GM19468 (cell line): ENCODE measurements around the gene SNAI1.
"Not testable (repeated sequence)": the region's sequence is repeated elsewhere in the genome, so short reads cannot be mapped to it uniquely, and the experiment has no call there.

Experiments used
- ATAC-seq: cut with Tn5 transposase; IDR thresholded peaks from one replicate; pipeline ENCODE4 v1.9.1; 2021; ENCODE audit warnings: mild to moderate bottlenecking, moderate library complexity, moderate number of reproducible peaks; ENCODE audit not compliant: unreplicated experiment; ENCODE audit errors: extremely low read depth

The SNAI1 gene

DNA sequence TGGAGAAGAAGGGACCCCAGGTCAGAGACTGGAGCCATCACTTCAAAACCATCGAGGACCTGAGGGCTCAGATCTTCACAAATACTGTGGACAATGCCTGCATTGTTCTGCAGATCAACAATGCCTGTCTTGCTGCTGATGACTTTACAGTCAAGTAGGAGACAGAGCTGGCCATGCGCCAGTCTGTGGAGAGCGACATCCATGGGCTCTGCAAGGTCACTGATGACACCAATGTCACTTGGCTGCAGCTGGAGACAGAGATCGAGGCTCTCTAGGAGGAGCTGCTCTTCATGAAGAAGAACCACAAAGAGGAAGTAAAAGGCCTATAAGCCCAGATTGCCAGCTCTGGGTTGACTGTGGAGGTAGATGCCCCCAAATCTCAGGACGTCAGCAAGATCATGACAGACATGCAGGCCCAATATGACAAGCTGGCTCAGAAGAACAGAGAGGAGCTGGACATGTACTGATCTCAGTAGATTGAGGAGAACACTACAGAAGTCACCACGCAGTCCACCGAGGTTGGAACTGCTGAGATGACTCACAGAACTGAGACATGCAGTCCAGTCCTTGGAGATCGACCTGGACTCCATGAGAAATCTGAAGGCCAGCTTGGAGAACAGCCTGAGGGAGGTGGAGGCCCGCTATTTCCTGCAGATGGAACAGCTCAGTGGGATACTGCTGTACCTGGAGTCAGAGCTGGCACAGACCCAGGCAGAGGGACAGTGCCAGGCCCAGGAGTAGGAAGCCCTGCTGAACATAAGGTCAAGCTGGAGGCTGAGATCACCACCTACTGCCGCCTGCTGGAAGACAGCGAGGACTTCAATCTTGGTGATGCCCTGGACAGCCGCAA lies 25.5 kb upstream of the SNAI1 start:
- ATAC-seq: not testable (repeated sequence)

DNA sequence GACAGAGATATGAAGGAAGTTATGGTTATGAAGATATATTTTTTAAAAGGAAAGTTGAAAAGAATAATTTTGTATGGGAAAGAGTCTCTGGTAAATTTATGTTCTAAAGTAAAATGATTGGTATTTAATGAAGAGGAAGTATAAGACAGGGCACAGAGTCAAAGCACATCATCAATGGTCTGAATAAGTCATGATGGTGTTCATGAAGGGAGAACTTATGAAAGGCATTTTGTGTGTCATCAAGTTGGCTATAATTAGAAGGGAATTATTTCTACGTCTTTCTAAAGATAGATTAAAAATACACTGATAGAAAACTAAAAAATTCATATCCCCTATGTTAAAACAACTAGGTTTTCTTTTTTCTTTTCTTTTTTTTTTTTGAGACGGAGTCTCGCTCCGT lies 21.4 kb upstream of the SNAI1 start:
- no peak for ATAC-seq

DNA sequence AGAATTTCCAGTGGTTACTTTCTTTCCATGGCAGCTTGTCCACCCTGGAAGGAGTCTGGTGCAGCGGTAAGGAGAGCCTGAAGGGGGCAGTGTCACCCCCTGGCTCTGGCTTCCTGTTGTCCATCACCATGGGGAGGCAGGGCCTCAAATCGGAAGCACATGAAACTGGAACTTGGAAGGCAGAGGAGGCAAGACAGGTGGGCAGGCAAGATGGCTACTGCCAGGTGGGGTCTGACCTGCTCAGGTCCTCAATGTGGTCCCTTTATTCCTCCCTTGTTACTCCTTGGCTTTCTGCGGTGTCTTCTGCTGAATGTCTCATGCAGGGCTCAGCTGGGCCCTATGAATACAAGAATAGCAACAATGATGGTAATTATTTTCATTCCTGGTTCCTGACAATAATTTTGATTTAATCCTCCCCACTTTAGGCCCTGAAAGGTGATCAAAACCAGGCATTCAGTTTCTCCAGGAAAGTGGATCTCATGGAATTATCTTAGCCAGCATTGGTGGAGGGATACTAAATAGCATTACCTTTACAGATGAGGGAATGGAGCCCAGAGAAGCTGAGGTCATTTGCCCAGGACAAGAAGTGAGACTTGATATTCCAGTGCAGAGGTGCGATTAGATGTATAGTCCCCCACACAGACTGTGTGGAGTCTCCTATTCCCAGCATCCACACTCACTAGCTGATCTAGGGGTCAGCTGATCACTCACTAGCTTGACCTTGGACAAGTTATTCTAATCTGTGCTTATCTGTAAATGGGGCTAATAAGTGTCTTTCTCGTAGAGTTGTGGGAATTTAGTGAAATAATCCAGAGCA lies 17.6 kb upstream of the SNAI1 start:
- no peak for ATAC-seq

DNA sequence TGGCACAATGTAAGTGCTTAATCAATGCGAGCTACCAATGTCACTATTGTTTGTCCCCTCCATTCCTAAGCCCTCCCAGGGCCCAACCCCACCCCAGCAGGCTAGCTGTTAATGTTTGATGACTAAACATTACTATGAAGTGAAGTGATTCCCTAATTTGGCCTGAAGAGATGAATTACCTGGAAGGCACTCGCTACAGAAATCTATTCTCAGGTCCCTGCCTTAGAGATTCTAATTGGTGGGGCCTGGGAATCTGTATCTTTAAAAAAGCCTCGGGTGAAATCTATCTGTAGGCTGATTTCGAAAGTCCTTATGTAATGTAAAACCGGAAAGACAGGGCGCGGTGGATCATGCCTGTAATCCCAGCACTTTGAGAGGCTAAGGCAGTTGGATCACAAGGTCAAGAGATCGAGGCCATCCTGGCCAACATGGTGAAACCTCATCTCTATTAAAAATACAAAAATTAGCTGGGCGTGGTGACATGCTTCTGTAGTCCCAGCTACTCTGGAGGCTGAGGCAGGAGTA lies 16.9 kb upstream of the SNAI1 start:
- ATAC-seq: no peak

DNA sequence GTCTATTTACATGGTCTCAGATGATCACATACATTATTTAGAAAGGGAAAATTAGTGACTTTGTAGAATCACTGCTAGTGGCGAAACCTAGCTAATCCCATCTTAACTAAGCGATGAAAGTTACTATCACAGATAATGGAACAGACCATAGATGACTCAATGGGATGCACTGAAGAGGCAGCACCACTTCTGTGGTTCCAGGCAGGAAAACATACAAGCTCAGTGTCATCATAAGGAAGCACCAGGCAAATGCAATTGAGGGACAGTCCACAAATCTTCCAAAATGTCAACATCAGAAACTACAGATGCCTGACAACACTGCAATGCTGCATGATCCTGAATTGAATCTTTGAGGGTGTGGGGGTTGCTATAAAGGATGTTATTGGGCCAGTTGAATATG lies 15.9 kb upstream of the SNAI1 start:
- no peak for ATAC-seq

DNA sequence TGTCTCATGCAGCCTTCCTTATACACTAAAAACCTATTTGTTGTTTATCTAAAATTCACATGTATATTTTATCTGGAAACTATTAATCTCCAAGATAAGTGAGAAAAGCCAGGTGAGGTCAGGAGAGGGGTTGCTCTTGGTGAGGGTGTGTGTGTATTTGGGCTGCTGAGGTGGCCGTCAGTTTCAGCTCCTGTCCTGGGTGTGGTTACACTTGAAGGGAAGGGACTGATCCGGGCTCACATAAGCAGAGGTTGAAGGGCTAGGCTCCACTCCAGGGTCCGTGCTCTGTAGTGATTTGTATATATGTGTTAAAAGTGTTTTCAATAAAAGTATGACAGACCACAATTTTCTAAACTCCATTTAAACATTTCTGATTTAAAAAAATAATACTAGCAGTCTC lies 13.5 kb upstream of the SNAI1 start:
- ATAC-seq: no peak

DNA sequence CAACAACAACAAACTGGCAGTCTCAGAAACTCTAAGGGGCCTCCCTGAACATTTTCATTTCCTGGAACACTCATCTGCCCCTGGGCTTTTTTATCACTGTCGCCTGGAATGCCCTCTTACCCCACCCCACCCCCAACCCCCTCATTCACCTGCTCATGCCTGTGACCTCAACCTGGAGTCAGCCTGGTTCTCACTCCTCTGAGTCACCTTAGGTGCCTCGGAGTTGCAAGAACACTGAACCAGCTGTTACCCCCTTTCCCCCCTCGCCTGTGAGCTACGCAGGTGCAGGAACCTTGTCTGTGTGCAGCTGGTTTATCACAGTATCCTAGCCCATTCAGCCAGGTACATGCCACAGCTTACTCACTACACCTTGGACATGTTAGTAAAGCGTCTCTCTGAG lies 12.8 kb upstream of the SNAI1 start:
- ATAC-seq: no peak

DNA sequence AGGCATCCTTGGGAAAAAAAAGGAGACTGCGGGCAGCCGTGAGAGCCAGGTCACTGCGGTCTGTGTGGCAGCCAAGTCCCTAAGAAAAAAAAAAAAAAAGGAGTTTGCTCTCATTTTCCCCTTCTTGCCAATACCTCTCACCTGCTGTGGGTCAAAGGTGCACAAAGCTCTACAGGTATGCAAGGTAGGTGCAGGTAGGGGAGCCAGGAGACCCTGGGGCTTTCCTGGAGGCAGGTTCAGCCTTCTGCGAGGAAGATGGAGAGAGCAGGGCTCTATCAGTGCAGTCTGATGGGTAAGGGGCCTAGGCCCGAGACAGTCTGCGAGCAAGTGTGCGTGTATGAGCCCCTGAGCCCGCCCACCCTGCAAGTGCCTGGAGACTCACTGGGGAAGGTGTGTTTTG lies 12.3 kb upstream of the SNAI1 start:
- ATAC-seq: no peak

DNA sequence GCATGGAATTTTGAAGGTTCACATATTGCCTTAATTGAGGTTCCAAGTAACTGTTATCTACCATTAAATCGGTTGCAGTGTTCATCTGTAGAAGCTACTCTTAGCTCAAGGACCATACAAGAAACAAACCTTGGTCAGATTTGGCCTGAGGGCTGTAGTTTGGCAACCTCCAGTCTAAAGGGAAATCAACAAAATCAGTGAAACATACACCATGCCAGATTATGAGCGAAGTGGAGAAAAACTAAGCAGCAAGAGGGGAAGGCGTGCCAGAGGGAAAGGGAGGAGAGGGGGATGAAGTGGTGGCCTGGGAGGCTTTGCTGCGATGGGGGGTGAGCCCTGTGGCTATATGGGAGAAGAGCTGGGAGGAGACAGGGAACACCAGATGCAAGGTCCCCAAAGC lies 8.8 kb upstream of the SNAI1 start:
- ATAC-seq: no peak

DNA sequence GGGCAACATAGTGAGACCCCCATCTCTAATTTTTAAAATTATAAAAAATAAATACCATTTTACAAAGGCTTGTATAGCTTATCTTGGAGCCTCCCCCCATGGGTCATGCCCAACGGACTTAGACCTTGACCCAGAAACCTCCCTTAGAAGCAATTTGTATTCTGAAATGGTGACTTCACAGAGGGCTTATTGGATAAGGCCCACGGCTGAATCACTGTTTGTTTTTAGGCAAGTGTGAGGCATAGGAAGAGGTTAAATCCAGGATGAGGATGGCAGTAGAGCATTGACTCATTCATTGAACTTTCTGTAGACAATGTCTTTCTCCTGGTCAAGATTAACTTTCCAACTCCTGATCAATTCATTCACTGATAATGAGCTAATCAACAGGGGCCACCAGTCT lies 6.2 kb upstream of the SNAI1 start:
- no peak for ATAC-seq

DNA sequence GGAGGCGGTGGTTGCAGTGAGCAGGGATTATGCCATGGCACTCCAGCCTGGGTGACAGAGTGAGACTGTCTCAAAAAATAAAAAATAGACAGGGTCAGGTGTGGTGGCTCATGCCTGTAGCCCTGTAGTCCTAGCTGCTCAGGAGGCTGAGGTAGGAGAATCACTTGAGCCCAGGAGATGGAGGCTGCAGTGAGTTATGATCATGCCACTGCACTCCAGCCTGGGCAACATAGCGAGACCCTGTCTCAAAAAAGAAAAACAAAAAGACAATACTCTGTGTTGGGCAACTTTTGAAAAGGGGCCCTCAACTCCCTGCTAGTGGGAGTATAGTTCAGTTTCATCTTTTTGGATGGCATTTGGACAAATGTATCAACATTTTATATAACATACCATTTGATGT lies 5.0 kb upstream of the SNAI1 start:
- not testable (repeated sequence) for ATAC-seq

DNA sequence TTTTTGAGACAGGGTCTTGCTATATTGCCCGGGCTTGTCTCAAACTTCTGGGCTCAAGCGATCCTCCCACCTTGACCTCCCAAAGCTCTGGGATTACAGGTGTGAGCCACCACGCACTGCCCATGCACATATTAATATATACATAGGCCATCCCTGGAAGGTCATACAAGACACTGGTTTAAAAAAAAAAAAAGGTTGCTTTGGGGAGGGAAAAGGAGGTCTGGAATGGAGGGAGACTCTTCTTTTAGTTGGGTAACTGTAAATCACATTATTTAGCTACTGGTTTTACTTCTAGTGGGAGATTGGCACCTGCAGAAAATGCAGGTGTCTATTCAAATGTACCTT lies 4.1 kb upstream of the SNAI1 start:
- no peak for ATAC-seq

DNA sequence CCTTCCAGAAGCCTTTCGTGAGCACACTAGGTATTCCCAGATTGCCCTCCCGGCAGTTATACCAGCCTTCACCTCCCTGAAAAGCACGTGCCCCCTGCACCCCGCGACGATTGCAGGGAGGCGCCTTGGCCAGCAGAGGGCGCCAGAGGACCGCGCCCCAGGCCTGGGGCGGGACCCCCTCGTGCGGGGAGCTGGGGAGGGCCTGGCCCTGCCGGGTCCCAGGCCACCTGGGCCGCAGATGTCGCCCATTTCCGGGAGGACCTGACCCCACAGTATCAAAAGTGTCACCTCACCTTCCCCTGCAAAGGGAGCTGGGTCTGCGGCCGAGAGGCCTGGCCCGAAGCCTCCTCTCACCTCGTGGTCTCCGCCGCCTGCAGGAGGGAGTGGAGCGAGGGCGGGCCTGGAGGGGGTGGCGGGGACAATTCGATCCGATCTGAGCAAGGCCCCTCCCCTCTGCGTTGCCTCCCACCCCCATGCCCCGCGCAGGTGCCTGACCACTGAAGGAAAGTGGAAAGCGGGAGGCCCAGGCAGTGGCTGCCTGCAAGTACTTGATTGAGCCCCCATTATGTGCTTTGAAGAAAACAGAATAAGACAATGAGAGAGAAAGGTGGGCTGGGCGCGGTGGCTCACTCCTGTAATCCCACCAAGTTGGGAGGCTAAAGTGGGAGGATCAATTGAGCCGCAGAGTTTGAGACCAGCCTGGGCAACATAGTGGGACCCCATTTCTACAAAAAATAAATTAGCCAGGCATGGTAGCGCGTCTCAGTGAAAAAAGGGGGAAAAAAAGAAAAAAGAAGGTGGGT lies 3.5 kb upstream of the SNAI1 start:
- no peak for ATAC-seq

DNA sequence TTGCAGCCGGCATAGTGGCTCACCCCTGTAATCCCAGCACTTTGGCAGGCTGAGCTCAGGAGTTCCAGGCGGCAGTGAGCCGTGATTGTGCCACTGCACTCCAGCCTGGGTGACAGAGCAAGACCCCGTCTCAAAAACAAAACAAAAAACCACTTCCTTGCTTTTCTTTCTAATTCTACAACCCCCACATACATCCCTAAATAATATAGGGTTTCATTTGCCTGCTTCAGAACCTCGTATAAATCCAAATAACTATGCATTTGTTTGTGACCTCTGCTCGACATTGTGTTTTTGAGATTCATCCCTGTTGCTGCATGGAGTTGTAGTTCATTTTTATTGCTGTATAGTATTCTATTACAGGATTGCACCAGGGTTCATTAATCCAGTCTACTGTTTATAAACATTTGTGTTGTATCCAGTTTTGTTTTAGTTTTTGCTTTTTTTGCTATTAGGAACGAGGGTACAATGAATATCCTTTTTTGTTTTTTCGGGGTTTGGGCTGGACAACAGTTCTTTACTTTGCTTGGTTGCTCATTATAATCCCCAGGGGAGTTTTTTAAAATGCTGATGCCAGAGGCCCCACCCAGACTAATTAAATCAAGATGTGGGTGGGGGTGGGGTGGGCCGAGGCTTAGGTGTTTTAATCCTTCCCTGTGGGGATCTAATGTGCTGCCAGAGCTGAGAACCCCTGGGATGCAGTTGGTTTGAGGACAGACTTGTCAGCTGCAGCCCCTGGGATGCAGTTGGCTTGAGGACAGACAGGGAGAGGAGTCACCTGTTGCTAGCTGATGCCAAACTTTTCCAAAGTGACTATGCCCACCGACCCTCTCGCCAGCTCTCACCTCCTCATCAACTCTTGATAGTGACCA lies 2.4 kb upstream of the SNAI1 start:
- no peak for ATAC-seq

DNA sequence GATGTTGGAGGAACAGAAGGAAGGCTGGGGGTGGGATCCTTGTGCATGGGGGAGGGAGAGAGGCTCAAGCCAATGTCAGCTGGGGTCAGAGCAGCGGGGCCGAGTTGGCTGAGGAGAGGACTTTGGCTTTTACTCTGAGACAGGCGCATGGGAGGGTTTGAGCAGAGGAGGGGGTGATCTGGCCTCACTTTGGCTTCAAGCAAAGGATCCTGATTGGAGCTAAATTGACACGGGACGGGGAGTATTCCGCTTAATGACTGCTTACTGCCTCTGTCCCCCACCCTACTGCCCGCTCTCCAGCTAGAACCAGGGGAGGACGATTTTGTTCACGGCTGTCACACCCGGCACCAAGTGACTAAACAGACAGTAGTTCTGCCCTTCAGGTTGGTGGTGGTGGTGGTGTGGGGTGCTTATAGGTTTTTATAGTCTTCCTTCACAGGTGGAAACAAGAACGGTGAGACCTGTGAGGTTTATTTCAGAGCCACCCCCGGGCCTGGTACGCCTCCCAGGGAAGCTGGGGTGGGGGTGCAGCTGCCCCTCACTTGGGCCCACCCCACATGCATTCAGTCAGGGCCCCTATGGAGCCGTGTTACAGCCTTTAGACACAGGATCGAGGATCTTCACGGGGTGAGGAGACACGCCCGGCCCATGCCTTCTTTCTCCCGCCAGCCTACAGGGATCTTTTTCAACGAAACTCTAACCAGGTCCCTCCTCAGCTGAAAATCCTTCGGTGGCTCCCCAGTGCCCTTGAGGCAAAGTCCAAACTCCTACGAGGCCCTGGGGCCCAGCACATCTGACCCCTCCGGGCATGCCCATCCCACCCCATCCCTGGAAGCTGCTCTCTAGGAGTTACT lies 1.3 kb upstream of the SNAI1 start:
- ATAC-seq: no peak

DNA sequence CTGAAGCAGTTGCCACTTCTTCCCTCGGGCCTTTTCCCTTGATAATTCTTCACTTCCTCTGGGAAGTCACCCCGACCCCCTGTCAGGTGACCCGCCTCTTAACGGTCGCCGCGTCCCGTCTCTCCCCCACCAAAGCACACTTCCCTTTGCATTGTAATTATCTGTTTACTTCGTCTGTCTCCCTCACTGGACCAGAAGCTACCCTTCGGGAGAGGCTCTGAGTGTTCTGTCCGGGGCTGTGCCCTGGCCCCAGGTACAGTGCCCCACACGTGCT lies 771 bp upstream of the SNAI1 start:
- no peak for ATAC-seq

DNA sequence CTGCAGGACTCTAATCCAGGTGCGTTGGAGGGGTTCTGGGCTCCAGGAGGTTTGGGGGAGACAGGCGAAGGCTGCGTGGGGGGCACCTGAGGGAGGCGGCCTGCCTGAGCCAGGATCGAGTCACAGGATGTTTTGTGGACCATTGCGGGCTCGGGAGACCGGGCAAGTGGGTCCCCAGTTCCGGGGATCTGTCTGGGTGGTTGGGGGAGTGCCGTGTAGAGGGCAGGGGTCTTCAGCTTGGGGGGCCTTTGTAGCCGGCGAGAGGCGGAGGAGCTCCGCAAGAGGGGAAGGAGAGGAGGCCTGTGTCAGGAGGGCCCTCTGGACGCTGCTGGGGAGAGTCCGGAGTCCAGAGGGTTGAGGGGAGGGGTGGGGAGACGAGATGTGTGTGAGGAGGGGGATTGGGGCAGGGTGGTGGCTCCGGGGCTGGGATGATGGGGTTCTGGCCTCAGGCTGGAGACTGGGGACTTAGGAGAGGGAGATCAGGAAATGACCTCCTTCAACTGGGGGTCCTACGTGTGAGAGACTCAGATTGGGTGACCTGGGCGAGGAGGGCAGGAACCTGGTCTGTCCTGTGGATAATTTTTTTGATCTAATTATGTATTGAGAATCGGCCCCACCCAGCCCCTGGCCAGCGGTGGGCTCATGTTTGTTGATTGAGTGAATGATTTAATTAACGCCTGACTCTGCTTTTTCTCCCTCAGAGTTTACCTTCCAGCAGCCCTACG lies 505 bp downstream of the SNAI1 start:
- ATAC-seq: no peak

DNA sequence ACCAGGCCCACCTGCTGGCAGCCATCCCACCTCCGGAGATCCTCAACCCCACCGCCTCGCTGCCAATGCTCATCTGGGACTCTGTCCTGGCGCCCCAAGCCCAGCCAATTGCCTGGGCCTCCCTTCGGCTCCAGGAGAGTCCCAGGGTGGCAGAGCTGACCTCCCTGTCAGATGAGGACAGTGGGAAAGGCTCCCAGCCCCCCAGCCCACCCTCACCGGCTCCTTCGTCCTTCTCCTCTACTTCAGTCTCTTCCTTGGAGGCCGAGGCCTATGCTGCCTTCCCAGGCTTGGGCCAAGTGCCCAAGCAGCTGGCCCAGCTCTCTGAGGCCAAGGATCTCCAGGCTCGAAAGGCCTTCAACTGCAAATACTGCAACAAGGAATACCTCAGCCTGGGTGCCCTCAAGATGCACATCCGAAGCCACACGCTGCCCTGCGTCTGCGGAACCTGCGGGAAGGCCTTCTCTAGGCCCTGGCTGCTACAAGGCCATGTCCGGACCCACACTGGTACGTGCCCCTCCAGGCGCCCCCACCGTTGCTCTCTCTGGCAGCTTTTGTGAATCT lies 1.1 kb downstream of the SNAI1 start:
- ATAC-seq: no peak
